Activated CD4-positive, alpha-beta T cell treated with anti-CD3 and anti-CD28 coated beads, Interleukin-2, amount 10 ng/mL, durations not matched to agents 24 days and 14 days (primary cell): ENCODE measurements around the gene TTC23. TPM values are rescaled to one million over a fixed set of nuclear protein-coding genes. Genes with fewer than 3 reads are reported as not detected.

ENCODE experiments used
- DNase-seq: peaks from one replicate; pipeline ENCODE4 v3.0.0; 2022
- H3K27ac Mint-ChIP-seq: one replicate; pipeline ENCODE4 v1.8.0; 2022; ENCODE audit warnings: mild to moderate bottlenecking, mixed read lengths
- H3K27me3 Mint-ChIP-seq: one replicate; pipeline ENCODE4 v1.8.0; 2022; ENCODE audit warnings: mixed read lengths
- H3K36me3 Mint-ChIP-seq: one replicate; pipeline ENCODE4 v1.8.0; 2022; ENCODE audit warnings: low read depth, mild to moderate bottlenecking, mixed read lengths
- H3K4me1 Mint-ChIP-seq: one replicate; pipeline ENCODE4 v1.8.0; 2021; ENCODE audit warnings: mixed read lengths
- H3K4me3 Mint-ChIP-seq: one replicate; pipeline ENCODE4 v1.8.0; 2022; ENCODE audit warnings: mild to moderate bottlenecking, moderate library complexity, mixed read lengths
- H3K9me3 Mint-ChIP-seq: one replicate; pipeline ENCODE4 v1.8.0; 2021; ENCODE audit warnings: mixed read lengths
- intact Hi-C: fragments of 100-400 bp; cut with micrococcal nuclease; formaldehyde crosslinking; loops from one replicate; pipeline ENCODE4 v1.15.1; 2023
- total RNA-seq: library from RNA; stranded (reverse); gene quantifications from 2 replicates; pipeline ENCODE4 v1.2.3, GENCODE V29; 2022

The TTC23 gene
- total RNA-seq, 1 donor from 2014 or later, result 6.0 TPM

DNA sequence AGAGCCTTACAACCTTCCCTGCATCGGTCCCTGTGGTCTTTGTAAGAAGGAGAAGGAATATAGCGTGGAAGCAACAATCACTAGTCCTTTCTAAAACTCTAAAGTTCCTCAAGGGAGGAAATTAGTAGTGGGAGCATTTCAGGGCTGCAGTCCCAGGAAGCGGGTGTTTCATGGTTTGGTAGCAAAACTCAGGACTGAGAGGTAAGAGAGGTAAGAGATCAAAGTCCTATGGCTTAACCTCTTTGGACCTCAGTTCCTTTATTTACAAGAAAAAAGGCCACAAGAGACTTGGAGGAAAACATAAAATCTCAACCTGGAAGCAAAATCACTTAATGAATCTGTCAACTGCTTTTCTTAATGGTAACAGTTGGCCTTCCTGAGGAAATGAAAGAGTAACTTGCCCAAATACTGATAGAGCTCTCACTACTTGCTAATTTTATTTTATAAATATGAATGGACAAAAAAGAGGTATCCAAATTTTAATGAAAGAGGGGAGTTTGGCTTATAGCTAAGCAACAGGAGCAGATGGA lies 16.2 kb upstream of the TTC23 start:
- no peaks in the 10 kb centered on the region for H3K9me3 Mint-ChIP-seq
- intact Hi-C loops, result no loop called here
- DNase-seq, result no peak
- no peak overlapping the region for H3K4me3 Mint-ChIP-seq
- no peak overlapping the region for H3K27ac Mint-ChIP-seq
- no peaks in the 10 kb centered on the region for H3K27me3 Mint-ChIP-seq
- peaks cover 1% of the 10 kb centered on the region for H3K36me3 Mint-ChIP-seq
- peaks cover 10% of the 10 kb centered on the region for H3K4me1 Mint-ChIP-seq

DNA sequence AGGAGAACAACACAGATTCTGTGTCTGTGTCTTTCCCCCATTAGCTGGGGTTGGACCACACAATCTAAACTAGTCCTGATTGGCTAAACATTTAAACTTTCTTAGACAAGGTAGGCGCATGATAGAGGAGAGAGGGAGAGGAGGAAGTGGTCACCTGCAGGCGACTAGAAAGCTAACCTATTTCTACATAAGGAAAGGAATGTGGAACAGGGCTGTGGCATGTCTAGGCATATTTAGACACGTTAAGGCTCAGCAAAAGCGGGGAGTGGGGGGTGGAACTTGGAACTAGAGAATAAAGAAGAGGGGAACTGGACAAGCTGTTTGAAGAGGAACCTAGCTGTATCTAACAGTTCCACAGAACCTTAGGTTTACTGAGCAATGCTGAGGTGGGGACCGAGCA lies 14.7 kb upstream of the TTC23 start:
- Mint-ChIP-seq H3K4me1 (peaks cover 10% of the 10 kb centered on the region), H3K27me3 (no peaks in the 10 kb centered on the region), H3K9me3 (no peaks in the 10 kb centered on the region), H3K27ac (no peak overlapping the region), H3K4me3 (no peak overlapping the region), H3K36me3 (peaks cover 1% of the 10 kb centered on the region)
- intact Hi-C loops, result no loop called here
- DNase-seq, result no peak

DNA sequence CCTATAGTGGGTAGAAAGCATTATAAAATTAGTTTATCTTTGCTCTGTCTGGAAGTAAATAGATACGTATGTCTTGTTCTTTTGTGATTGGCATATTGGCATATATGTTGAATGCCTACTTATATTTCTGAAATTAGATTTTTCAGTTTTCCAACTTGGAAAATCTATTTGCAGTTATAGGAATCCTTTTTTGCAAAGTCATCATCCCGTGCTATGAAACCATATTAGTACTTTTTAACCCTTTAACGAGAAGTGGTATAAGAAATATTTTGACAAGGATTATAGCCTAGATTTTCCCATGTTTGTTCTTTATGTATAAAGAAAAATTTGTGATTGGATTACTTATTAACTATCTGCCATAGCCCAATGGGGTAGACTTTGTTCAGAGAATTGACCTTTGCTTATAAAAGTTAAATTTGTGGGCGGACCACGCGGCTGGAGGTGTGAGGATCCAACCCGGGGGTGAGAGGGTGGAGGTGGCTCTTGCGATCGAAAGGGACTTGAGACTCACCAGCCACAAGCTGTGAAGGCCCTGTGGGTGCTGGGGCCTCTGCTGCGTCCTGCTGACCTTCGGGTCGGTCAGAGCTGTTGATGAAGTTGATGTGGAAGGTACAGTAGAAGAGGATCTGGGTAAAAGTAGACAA lies 7.8 kb upstream of the TTC23 start:
- Mint-ChIP-seq H3K9me3 (no peaks in the 10 kb centered on the region), H3K27me3 (no peaks in the 10 kb centered on the region), H3K27ac (no peak overlapping the region), H3K36me3 (peaks cover 16% of the 10 kb centered on the region), H3K4me3 (no peak overlapping the region), H3K4me1 (peaks cover 16% of the 10 kb centered on the region)
- no peak for DNase-seq
- intact Hi-C loops, result loop anchor here (10.0 kb wide), 1 partner anchor 668 kb away; no protein-coding TSS in a partner anchor

DNA sequence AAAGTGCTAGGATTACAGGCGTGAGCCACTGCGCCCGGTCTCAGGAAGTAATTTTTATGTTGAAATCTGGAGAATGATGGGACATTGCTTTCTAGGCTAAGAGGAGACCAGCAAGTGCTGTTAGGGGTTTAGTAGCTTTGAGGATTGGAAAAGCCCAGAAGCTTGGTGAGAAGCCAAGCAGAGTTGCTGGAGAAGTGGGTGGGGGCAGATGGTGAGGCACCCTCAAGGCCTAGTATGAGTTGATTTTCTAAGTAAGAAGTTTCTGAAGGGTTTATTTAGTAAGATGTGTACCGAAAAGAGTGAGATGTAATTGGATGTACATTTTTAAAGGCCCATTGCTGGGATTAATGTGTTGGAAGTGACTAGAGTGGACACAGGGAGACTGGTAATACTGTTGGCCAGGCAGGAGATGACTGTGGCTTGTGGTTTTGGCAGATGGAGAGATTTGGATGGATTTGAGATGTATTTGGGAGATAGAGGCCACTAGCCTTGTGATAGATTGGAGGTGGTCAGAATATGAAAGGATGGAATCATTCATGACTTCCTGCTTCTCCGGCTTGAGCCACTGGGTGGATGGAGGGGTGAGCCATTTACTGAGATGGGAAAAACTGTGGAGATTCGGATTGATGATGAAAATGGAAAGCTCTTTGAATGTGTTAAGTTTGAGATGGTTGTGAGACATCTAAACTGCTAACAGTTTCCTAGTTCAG lies 4.2 kb upstream of the TTC23 start:
- H3K4me3 Mint-ChIP-seq, result peak overlapping the region; percentile 39
- peaks cover 5% of the 10 kb centered on the region for H3K9me3 Mint-ChIP-seq
- peaks cover 18% of the 10 kb centered on the region for H3K36me3 Mint-ChIP-seq
- H3K27ac Mint-ChIP-seq, result peak overlapping the region; percentile 35
- no peaks in the 10 kb centered on the region for H3K27me3 Mint-ChIP-seq
- peaks cover 26% of the 10 kb centered on the region for H3K4me1 Mint-ChIP-seq
- DNase-seq, result peak; percentile 57
- intact Hi-C loops, result loop anchor here (2.0 to 10.0 kb wide), 2 partner anchors 25 to 671 kb away; no protein-coding TSS in a partner anchor

DNA sequence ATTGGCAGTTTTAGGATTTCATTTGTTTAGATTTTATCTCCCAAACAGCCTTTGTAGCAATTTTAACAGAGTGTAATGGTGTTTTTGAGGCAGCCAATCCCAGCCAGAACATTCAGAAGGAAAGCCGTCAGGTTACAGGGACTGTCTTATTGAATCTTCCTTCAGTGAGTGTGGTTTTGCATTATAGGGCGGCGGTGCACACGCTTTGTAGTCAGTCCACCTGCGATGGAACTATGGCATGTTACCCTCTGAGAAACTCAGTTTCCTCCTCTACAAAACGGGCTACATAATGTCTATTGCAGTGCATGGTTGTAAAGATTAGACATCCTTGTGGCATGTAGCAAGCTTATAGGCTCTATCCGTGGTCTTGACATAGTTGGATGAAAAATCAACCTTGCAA lies 2.9 kb upstream of the TTC23 start:
- Mint-ChIP-seq H3K27me3 (no peaks in the 10 kb centered on the region), H3K9me3 (peaks cover 5% of the 10 kb centered on the region), H3K4me3 (peak overlapping the region; percentile 94), H3K36me3 (peaks cover 10% of the 10 kb centered on the region), H3K27ac (peak overlapping the region; percentile 74), H3K4me1 (peaks cover 26% of the 10 kb centered on the region)
- intact Hi-C loops, result loop anchor here (2.0 to 10.0 kb wide), 2 partner anchors 26 to 672 kb away; no protein-coding TSS in a partner anchor
- peak; percentile 63 for DNase-seq

DNA sequence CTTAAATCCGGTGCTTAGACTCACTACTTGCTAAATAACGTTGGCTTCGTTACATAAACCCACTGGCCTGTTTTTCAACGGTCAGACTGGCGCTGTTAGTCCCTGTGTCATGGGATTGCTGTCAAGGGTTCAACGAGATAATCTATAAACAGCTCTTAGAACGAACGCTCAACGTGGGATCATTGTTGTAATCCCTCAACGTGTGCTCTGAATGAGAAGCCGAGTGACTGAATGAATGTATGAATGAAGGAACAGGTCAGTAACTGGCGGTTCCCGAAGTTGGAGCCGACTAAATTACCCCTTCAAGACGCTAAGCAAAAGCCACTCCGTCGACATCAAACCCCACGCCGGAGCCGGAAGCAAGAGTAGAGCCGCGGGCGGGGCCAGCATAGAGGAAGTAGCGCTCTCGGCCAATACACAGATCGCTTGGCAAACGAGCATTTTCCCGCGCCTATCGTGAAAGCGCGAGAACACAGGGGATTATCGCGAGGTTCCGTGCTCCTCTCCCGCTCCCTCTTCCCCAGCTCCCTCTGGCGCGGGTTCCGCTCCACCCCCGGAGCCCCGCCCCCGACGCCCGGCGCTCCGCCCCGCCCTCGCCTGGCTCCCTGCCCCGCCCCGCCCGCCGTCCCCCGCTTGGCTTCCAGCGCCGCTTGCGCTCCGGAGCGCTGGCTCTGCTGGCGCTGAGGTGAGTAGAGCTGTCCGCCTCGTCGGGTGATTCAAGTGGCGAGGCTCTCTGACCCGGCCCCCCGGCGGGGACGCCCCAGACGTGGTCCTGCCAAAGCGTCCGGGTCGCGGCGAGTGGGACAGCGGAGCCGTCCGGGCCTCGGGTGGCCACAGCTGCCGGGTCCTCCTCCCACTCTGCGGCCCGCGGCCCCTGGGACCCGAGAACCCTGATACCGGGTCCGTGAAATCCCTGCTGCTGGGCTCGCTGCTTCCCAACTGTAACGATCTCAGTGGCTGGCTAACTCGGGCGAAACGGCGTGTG lies 1.8 kb upstream of the TTC23 start, which contains the start of gene LRRC28:
Gene LRRC28, plus strand, starts transcription at position 625 of the 985 bp plus-strand sequence. CDS start 4,477 bp downstream, outside the sequence.
- Mint-ChIP-seq H3K9me3 (peaks cover 5% of the 10 kb centered on the region), H3K4me3 (peak within 1 kb of the TSS; percentile 94), H3K4me1 (peaks cover 26% of the 10 kb centered on the region), H3K27ac (peak within 1 kb of the TSS; percentile 94), H3K27me3 (no peaks in the 10 kb centered on the region), H3K36me3 (peaks cover 8% of the 10 kb centered on the region)
- intact Hi-C loops, result loop anchor here (1.0 to 10.0 kb wide), 2 partner anchors 314 to 674 kb away; partner anchors contain the start of gene MEF2A
- DNase-seq, result peak; percentile 99

DNA sequence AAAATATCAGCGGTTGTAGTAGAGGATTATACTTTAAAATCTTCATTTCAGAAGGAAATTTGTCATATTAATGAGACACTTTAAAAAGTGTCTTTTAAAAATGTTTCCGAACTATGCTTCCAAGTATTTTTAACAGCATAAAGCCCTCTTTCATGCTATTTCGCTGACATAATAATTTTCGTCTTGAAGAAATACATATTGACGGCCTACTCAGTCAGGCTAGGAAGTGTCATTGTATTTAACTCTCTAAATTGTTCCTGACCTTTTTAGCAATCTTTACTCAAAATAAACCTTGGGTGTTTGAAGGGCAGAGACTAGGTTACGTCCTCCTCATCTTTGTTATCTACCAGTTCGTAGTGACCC lies 1.1 kb upstream of the TTC23 start:
- H3K4me1 Mint-ChIP-seq, result peaks cover 26% of the 10 kb centered on the region
- intact Hi-C loops, result loop anchor here (10.0 kb wide), 1 partner anchor 674 kb away; no protein-coding TSS in a partner anchor
- DNase-seq, result no peak
- peak overlapping the region; percentile 94 for H3K4me3 Mint-ChIP-seq
- H3K27ac Mint-ChIP-seq, result peak overlapping the region; percentile 94
- no peaks in the 10 kb centered on the region for H3K27me3 Mint-ChIP-seq
- peaks cover 4% of the 10 kb centered on the region for H3K36me3 Mint-ChIP-seq
- H3K9me3 Mint-ChIP-seq, result peaks cover 5% of the 10 kb centered on the region

DNA sequence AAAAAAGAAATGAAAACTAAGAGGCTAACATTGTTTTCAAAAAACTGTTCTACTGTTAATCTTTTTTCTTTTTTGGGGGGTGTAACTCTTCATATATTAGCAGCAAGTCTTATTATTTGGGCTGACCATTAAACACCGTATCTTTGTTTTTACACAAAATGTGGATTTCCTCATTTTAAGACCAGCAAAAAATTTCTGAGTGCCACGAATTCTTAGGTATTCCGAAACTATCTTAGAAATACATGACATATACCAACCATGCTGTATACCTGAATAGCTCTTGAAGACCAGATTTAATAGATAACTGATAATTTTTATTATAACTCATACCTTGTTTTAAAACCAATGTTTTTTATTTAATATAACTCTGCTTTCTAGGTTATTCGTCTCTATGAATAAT lies 620 bp upstream of the TTC23 start:
- Mint-ChIP-seq H3K4me1 (peaks cover 26% of the 10 kb centered on the region), H3K36me3 (peaks cover 4% of the 10 kb centered on the region), H3K4me3 (no peak overlapping the region), H3K9me3 (peaks cover 5% of the 10 kb centered on the region), H3K27ac (no peak overlapping the region), H3K27me3 (no peaks in the 10 kb centered on the region)
- DNase-seq, result no peak
- intact Hi-C loops, result loop anchor here (10.0 kb wide), 1 partner anchor 675 kb away; no protein-coding TSS in a partner anchor

DNA sequence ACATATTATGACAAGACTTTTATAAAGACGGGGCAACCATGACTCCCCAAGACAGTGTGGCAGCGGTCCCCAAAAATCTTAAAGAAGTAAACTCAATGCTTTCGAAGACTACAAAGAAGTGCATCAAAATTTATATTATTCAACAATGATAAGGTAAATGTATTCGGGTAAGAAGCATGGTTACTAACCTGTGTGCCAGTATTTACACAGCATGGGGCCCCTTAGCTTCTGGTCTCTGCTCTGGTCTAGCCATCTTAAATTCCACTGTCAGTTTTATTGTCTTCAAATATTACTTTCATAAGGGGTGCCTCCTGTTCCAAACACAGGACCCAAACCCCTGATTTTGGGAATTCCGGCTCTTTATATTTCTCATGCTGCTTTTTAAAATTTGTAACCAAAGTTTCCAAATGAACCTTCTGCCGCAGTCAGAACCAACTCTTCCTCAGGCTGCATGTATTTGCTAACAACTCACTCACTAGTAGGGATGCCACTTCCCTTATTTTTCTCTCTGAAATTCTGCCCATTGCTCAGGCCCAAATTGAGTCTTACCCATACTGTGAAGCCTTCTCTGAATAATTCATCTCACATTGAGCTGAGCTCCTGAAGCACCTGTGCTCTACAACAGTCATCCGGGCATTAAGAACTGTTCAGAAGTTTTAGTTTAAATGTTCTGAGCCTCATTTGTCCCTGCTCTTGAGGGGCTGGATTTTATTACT lies 1.2 kb downstream of the TTC23 start:
- Mint-ChIP-seq H3K4me3 (no peak overlapping the region), H3K36me3 (peaks cover 4% of the 10 kb centered on the region), H3K27ac (no peak overlapping the region), H3K27me3 (no peaks in the 10 kb centered on the region), H3K9me3 (peaks cover 5% of the 10 kb centered on the region), H3K4me1 (peaks cover 17% of the 10 kb centered on the region)
- DNase-seq, result no peak
- intact Hi-C loops, result no loop called here

DNA sequence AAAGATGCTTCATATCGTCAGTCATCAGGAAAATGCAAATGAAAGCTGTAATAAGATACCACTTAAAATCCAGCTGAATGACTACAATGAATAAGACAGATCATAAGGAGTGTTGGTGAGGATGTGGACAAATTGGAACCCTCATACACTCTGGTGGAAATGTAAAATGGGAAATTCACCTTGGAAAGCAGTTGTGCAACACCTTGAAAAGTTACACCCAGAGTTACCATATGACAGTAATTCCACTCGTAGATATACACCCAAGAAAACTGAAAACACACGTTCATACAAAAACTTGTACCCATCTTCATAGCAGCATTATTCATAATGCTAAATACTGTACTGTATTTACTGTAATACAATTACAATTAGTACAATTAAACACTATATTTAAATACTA lies 2.3 kb downstream of the TTC23 start:
- Mint-ChIP-seq H3K36me3 (peaks cover 4% of the 10 kb centered on the region), H3K9me3 (peaks cover 5% of the 10 kb centered on the region), H3K27me3 (no peaks in the 10 kb centered on the region), H3K27ac (no peak overlapping the region), H3K4me1 (peaks cover 8% of the 10 kb centered on the region), H3K4me3 (no peak overlapping the region)
- no peak for DNase-seq
- intact Hi-C loops, result no loop called here

DNA sequence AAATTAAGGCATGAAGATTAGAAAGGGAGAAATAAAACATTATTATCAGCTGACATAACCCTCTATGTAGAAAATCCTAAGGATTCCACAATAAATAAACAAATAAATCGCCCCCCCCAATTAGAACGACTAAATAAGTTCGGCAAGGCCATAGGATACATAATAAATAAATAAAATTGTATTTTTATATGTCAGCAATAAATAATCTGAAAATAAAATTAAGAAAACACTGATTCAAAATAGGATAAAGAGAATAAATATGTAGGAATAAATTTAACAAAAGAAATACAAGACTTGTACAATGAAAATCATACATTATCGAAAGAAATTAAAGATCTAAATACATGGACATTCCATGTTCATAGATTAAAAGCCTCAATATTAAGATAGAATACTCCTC lies 5.1 kb downstream of the TTC23 start:
- peaks cover 13% of the 10 kb centered on the region for H3K4me1 Mint-ChIP-seq
- H3K36me3 Mint-ChIP-seq, result no peaks in the 10 kb centered on the region
- DNase-seq, result no peak
- no peak overlapping the region for H3K27ac Mint-ChIP-seq
- no peaks in the 10 kb centered on the region for H3K27me3 Mint-ChIP-seq
- H3K9me3 Mint-ChIP-seq, result no peaks in the 10 kb centered on the region
- intact Hi-C loops, result no loop called here
- H3K4me3 Mint-ChIP-seq, result no peak overlapping the region

DNA sequence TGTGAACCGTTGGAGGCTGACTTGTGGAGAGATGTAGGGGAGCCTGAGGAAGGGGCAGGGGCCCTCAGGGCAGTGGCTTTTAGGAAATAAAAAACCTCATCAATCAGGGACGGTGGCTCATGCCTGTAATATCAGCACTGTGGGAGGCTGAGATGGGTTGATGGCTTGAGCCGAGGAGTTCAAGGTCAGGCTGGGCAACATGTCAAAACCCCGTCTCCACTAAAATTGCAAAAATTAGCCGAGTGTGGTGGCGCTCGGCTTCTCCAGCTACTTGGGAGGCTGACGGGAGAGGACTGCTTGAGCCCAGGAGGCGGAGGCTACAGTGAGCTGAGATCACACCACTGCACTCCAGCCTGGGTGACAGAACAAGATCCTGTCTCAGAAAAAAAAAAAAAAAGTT lies 7.6 kb downstream of the TTC23 start:
- Mint-ChIP-seq H3K4me1 (peaks cover 17% of the 10 kb centered on the region), H3K9me3 (no peaks in the 10 kb centered on the region), H3K36me3 (no peaks in the 10 kb centered on the region), H3K27me3 (no peaks in the 10 kb centered on the region), H3K4me3 (no peak overlapping the region), H3K27ac (no peak overlapping the region)
- no peak for DNase-seq
- intact Hi-C loops, result no loop called here
